Astrocyte of the spinal cord (primary cell): ENCODE results near the gene FBRSL1.
"Not testable (repeated sequence)": the region's sequence is repeated elsewhere in the genome, so short reads cannot be mapped to it uniquely, and the experiment has no call there.

Source experiments
- DNase-seq: peaks from one replicate; pipeline ENCODE4 v3.0.0; 2011; ENCODE audit warnings: low read depth, low spot score
- H3K4me3 ChIP-seq: 2 replicates; pipeline ENCODE4 v1.5.1; 2011; ENCODE audit warnings: low read depth, mild to moderate bottlenecking, low read length, moderate library complexity
- in situ Hi-C: cut with HindIII; loops from 2 replicates; pipeline ENCODE4 v1.10.0; 2017; ENCODE audit warnings: low sequenced_read_pairs
- TF ChIP-seq, protein P1 (sequence below): IDR thresholded peaks from 2 replicates; pipeline ENCODE4 v1.5.1; 2012; ENCODE audit warnings: low read depth, mild to moderate bottlenecking, low read length, inconsistent platforms

FBRSL1 gene

DNA sequence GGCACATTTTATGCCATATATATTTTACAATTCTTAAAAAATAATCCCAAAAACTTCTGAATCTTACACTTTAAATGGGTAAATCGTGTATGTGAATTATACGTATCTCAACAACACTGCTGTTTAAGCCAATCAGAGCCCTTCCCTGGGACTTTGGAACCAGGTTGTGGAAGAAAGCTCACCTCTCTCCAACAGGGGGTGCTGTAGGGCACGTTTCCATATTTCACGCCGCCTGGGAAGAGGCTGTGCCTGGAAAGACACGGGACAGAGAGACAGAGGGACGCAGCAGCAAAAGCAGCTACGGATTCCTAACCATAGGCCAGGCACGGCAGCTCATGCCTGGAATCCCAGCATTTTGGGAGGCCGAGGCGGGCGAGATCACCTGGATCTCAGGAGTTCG, 29.4 kb upstream of the FBRSL1 start:
- in situ Hi-C loops: no loop called here

DNA sequence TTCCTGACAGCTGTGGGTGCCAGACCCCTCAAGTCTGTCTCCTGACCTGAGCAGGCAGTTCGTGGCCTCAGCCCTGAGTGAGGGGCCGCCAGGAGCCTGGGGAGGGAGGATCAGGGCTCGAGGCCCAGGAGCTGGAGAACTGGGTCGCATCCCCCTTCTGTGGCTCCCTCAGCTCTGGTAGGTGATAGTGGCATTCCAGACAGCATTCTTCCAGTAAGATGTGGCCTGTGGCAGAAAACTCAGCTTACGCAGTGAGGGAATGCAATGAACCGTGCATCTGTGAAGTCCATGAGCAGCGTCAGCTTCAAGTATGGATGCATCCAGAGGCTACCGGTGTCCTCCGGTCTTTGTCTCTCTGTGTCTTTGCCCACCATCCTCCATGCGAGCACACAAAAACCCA, 28.4 kb upstream of the FBRSL1 start:
- in situ Hi-C loops: no loop called here
- H3K4me3 ChIP-seq: no peak overlapping the region
- DNase-seq: no peak
- TF ChIP-seq, protein P1, sequence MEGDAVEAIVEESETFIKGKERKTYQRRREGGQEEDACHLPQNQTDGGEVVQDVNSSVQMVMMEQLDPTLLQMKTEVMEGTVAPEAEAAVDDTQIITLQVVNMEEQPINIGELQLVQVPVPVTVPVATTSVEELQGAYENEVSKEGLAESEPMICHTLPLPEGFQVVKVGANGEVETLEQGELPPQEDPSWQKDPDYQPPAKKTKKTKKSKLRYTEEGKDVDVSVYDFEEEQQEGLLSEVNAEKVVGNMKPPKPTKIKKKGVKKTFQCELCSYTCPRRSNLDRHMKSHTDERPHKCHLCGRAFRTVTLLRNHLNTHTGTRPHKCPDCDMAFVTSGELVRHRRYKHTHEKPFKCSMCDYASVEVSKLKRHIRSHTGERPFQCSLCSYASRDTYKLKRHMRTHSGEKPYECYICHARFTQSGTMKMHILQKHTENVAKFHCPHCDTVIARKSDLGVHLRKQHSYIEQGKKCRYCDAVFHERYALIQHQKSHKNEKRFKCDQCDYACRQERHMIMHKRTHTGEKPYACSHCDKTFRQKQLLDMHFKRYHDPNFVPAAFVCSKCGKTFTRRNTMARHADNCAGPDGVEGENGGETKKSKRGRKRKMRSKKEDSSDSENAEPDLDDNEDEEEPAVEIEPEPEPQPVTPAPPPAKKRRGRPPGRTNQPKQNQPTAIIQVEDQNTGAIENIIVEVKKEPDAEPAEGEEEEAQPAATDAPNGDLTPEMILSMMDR: no peak

More for the DNA sequence above, 29.4 kb upstream of the FBRSL1 start:
- no peak for DNase-seq
- no peak overlapping the region for H3K4me3 ChIP-seq
- TF ChIP-seq, protein P1: no peak

DNA sequence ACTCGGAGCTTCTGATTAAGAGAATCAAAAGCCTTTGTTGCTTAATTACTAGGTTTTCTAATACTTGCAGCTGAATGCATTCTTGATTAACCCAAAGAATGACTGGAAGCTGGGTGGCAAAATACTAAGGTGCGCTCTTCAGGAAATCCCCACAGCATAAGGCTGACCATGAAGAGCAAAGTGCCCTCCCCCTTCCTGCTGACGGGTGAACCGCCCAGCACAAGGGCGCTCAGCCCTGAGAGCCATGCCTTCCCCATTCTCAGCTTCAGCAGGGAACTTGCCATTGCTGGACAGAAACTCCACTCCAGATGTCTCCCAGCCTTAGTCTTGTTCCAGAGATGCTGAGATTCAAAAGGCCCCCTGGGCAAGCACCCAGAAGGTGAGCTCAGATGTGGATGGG, 27.2 kb upstream of the FBRSL1 start:
- no peak for DNase-seq
- TF ChIP-seq, protein P1: no peak
- in situ Hi-C loops: no loop called here
- no peak overlapping the region for H3K4me3 ChIP-seq

DNA sequence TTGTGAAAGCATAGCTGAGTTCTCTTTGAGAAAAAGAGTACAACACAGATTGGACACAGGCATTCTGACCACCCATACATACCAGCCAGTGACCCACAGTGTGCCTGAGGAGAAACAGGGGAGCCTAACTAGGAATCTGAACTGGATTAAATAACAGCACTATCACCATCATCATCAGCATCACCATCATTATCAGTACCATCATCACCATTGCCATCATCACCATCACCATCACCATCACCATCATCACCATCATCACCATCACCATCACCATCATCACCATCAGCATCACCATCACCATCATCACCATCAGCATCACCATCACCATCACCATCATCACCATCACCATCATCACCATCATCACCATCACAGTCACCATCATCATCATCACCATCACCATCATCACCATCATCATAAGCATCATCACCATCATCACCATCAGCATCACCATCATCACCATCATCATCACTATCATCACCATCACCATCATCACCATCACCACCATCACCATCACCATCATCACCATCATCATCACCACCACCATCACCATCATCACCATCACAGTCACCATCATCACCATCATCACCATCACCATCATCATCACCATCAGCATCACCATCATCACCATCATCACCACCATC, 26.5 kb upstream of the FBRSL1 start:
- in situ Hi-C loops, DNase-seq, H3K4me3 ChIP-seq: not testable (repeated sequence)

DNA sequence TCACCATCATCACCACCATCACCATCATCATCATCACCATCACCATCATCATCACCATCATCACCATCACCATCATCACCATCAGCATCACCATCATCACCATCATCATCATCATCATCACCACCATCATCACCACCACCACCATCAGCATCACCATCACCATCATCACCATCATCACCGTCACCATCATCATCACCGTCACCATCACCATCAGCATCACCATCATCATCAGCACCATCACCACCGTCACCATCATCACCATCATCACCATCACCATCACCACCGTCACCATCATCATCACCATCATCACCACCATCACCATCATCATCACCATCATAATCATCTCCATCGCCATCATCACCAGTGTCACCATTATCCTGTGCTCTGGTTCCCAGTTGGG, 25.6 kb upstream of the FBRSL1 start:
- in situ Hi-C loops, H3K4me3 ChIP-seq, DNase-seq: not testable (repeated sequence)

DNA sequence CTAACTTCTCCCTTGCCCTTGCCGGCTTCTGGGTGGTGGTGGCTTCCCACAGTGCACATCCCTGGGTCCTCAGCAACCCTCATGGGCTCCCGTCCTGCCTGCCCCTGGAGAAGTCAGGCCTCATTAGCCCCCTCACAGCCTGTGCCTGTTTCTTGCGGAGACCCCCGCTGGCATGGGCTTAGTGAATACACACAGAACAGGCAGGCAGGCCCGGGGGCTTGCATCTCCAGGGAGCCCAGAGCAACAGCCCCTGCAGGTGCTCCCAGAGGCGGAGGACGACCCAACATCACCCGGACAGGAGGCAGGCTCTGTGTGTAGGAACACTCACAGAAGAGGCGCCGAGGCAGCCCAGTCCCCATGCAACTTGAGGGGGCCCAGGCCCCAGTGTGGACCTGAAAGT, 25.1 kb upstream of the FBRSL1 start:
- TF ChIP-seq, protein P1: no peak
- in situ Hi-C loops: no loop called here
- H3K4me3 ChIP-seq: no peak overlapping the region
- no peak for DNase-seq

DNA sequence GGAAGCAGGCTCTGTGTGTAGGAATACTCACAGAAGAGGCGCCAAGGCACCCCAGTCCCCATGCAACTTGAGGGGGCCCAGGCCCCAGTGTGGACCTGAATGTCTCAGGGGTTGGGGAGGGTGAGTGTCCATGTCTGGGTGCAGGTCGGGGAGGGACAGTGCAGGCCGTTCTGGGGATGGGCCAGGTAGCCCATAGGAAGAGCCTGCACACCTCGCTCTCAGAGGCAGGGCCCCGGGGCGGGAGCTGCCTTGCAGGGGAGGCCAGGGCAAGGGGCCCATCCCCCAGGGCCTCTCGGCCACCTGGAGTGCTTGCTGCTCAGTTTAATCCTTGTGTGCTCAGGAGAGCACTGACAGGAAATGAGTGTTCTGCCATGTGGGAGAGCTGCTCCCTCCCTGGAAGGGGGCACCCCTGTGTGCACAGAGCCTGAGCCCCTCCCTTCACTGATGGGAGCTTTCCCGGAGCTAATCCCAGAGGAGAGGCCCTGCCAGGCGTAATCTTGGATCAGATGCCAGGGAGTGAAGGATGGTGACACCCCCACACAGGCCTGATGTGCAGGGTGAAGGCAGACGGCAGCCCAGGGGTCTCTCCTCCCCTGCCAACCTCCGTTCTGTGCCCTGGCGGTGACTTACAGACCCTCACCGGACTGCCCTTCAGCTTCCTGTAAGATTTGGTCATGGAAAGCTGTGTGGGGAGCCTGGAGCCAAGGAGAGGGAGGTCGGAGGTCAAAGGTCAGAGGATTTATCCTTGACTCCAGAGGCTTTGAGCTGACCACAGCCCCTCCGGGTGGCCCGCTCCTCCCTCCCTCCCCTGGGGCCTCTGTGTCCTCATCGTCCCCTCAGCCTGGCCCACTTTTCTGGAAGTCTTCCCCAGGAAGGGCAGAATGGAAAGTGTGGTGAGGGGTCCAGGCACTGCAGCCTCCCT, 24.4 kb upstream of the FBRSL1 start:
- DNase-seq: no peak
- TF ChIP-seq, protein P1: no peak
- H3K4me3 ChIP-seq: no peak overlapping the region
- in situ Hi-C loops: no loop called here
